Measurements from ENCODE around the gene MLLT3. TPM values are rescaled to one million over a fixed set of nuclear protein-coding genes. Genes with fewer than 3 reads are reported as not detected.

The MLLT3 gene
- total RNA-seq, 1 experiment from 2014 or later: 21.6 TPM

- no peaks in the 10 kb centered on the region for H3K9me2 ChIP-seq (ENCODE audit: insufficient read depth)
- TF ChIP-seq, protein P1, sequence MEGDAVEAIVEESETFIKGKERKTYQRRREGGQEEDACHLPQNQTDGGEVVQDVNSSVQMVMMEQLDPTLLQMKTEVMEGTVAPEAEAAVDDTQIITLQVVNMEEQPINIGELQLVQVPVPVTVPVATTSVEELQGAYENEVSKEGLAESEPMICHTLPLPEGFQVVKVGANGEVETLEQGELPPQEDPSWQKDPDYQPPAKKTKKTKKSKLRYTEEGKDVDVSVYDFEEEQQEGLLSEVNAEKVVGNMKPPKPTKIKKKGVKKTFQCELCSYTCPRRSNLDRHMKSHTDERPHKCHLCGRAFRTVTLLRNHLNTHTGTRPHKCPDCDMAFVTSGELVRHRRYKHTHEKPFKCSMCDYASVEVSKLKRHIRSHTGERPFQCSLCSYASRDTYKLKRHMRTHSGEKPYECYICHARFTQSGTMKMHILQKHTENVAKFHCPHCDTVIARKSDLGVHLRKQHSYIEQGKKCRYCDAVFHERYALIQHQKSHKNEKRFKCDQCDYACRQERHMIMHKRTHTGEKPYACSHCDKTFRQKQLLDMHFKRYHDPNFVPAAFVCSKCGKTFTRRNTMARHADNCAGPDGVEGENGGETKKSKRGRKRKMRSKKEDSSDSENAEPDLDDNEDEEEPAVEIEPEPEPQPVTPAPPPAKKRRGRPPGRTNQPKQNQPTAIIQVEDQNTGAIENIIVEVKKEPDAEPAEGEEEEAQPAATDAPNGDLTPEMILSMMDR (conservative IDR thresholded peaks at IDR 0.05): no peak
- no peak for TF ChIP-seq EZH2 (IDR thresholded peaks at IDR 0.05; ENCODE audit: low read depth)
- H3K9me3 ChIP-seq (ENCODE audit: insufficient read depth, low read depth): no peaks in the 10 kb centered on the region
- DNase-seq: no peak
- no peak overlapping the region for H2AFZ ChIP-seq
- no peaks in the 10 kb centered on the region for H3K27me3 ChIP-seq (ENCODE audit: insufficient read depth, low read depth)
- H3F3A ChIP-seq (ENCODE audit: insufficient read depth, low read depth): 0 out of 2 replicates have a peak, but pooled peaks cover 8% of the 10 kb centered on the region
- ChIA-PET CTCF (no interaction called here), POLR2A (ENCODE audit: unreplicated experiment) (no interaction called here)
- H3K4me3 ChIP-seq: no peak overlapping the region
- H3K36me3 ChIP-seq (ENCODE audit: low read depth): no peaks in the 10 kb centered on the region
- BruUV-seq (replicated peaks): no TSS peak
- H3K27ac ChIP-seq: peak overlapping the region; percentile 77
- H3K4me2 ChIP-seq: peak overlapping the region; percentile 42
- peaks cover 20% of the 10 kb centered on the region for H3K4me1 ChIP-seq (replicated peaks; ENCODE audit: insufficient read depth)
- no peaks in the 10 kb centered on the region for H3K79me2 ChIP-seq (ENCODE audit: low read depth)
- no peaks in the 10 kb centered on the region for H4K20me1 ChIP-seq (ENCODE audit: insufficient read depth)
- intact Hi-C loops (cut with micrococcal nuclease; ENCODE audit: unreplicated experiment): loop anchor here (2.0 to 10.0 kb wide), 5 partner anchors 39 to 173 kb away; partner anchors contain the start of genes FOCAD and MLLT3
These were observed 110.6 kb downstream of the MLLT3 start for GRCh38 chr9:20511686-20512085.

GRCh38 chr9:20509466-20509865 lies 112.8 kb downstream of the MLLT3 start:
- Histone ChIP-seq H3K4me3 (no peak overlapping the region), H3K79me2 (ENCODE audit: low read depth) (no peaks in the 10 kb centered on the region), H3K27ac (no peak overlapping the region), H3K4me2 (no peak overlapping the region), H4K20me1 (ENCODE audit: insufficient read depth) (no peaks in the 10 kb centered on the region), H3K9me2 (ENCODE audit: insufficient read depth) (no peaks in the 10 kb centered on the region), H2AFZ (no peak overlapping the region), H3K9me3 (ENCODE audit: insufficient read depth, low read depth) (no peaks in the 10 kb centered on the region), H3K4me1 (replicated peaks; ENCODE audit: insufficient read depth) (peaks cover 20% of the 10 kb centered on the region), H3F3A (ENCODE audit: insufficient read depth, low read depth) (0 out of 2 replicates have a peak, but pooled peaks cover 8% of the 10 kb centered on the region), H3K27me3 (ENCODE audit: insufficient read depth, low read depth) (no peaks in the 10 kb centered on the region), H3K36me3 (ENCODE audit: low read depth) (no peaks in the 10 kb centered on the region)
- BruUV-seq (replicated peaks): no TSS peak
- DNase-seq: no peak
- ChIA-PET POLR2A (ENCODE audit: unreplicated experiment) (no interaction called here), CTCF (no interaction called here)
- intact Hi-C loops (cut with micrococcal nuclease; ENCODE audit: unreplicated experiment): no loop called here
- TF ChIP-seq EZH2 (IDR thresholded peaks at IDR 0.05; ENCODE audit: low read depth): no peak
- TF ChIP-seq, protein P1 (conservative IDR thresholded peaks at IDR 0.05): no peak

DNA sequence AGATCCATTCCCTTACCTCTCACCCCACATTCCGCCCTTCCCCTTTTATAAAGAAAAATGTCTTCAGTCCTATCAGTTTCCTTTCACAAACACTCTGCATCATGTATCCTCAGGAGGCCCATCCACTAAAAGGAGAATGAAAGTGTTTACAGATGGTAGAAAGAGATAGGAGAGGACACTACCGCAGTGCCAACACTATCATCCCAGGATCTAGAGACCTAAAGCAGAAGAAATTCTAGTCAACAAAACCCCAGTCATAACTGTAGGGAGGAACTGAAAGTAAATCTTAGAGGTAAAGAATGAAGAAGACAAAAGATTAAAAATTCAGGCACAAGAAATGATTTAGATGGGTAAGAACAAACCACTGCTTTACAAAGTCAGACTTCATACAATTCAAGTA lies 114.1 kb downstream of the MLLT3 start:
- Histone ChIP-seq H3K79me2 (ENCODE audit: low read depth) (no peaks in the 10 kb centered on the region), H4K20me1 (ENCODE audit: insufficient read depth) (no peaks in the 10 kb centered on the region), H3K27ac (no peak overlapping the region), H3K4me3 (no peak overlapping the region), H3K4me1 (replicated peaks; ENCODE audit: insufficient read depth) (peaks cover 20% of the 10 kb centered on the region), H3K27me3 (ENCODE audit: insufficient read depth, low read depth) (no peaks in the 10 kb centered on the region), H3K36me3 (ENCODE audit: low read depth) (no peaks in the 10 kb centered on the region), H2AFZ (no peak overlapping the region), H3K9me3 (ENCODE audit: insufficient read depth, low read depth) (no peaks in the 10 kb centered on the region), H3K9me2 (ENCODE audit: insufficient read depth) (no peaks in the 10 kb centered on the region), H3K4me2 (no peak overlapping the region), H3F3A (ENCODE audit: insufficient read depth, low read depth) (0 out of 2 replicates have a peak, but pooled peaks cover 8% of the 10 kb centered on the region)
- TF ChIP-seq EZH2 (IDR thresholded peaks at IDR 0.05; ENCODE audit: low read depth): no peak
- TF ChIP-seq, protein P1 (conservative IDR thresholded peaks at IDR 0.05): no peak
- CTCF ChIA-PET: no interaction called here
- DNase-seq: no peak
- BruUV-seq (replicated peaks): no TSS peak
- POLR2A ChIA-PET (ENCODE audit: unreplicated experiment): no interaction called here
- intact Hi-C loops (cut with micrococcal nuclease; ENCODE audit: unreplicated experiment): no loop called here
